NK-92 (cell line): ENCODE measurements around the gene ZFP90.

ENCODE experiments used
- DNase-seq: peaks from one replicate; lab custom pipeline; 2025; ENCODE audit not compliant: unreplicated experiment; lab: John Stamatoyannopoulos, UW

Gene ZFP90

GRCh38 chr16:68577352-68577853, 38.3 kb downstream of the ZFP90 start:
- no peak for DNase-seq

- DNase-seq: no peak
Observed at GRCh38 chr16:68590201-68590994, 51.3 kb downstream of the ZFP90 start.

GRCh38 chr16:68592466-68593337, 53.6 kb downstream of the ZFP90 start:
- no peak for DNase-seq

DNA sequence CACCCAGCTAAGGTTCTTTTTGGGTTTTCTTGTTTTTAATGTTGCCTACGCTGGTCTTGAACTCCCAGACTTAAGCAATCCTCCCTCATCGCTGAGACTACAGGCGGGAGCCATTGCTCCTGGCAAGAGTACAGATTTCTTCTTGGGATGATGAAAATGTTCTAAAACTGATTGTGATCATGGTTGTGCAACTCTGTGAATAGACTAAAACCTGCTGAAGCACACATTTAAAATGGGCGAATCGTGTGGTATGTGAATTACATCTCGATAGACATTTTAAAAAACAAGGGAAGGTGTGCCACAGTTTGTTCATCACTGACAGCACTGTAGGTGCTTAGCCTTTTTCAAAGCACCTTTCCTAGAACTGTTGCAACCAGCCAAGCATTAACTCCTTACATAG, 57.2 kb downstream of the ZFP90 start:
- no peak for DNase-seq

DNA sequence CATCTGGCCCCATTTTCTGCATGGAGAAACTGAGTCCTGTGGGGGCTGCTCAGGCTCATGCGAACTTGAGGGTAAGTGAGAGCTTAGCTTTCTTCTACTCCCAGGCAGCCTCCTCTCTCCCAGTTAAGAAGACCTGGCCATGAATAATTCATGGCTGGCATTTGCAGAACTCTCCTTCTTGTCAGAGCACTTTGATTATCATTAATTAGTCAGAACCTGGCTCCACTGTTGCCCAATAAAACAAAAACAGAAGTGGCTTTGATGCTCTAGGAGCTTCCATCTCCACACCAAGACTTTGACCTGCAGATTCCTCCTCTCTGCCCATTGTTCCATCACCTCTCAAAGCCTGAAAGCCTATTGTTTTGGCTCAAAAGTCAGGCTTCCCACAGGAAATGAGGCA, 60.5 kb downstream of the ZFP90 start:
- no peak for DNase-seq

- DNase-seq: no peak
Observed at GRCh38 chr16:68605746-68606145, 66.7 kb downstream of the ZFP90 start.

- DNase-seq: no peak
Observed at GRCh38 chr16:68607443-68607842, 68.4 kb downstream of the ZFP90 start.

GRCh38 chr16:68608330-68608729, 69.2 kb downstream of the ZFP90 start:
- no peak for DNase-seq

DNA sequence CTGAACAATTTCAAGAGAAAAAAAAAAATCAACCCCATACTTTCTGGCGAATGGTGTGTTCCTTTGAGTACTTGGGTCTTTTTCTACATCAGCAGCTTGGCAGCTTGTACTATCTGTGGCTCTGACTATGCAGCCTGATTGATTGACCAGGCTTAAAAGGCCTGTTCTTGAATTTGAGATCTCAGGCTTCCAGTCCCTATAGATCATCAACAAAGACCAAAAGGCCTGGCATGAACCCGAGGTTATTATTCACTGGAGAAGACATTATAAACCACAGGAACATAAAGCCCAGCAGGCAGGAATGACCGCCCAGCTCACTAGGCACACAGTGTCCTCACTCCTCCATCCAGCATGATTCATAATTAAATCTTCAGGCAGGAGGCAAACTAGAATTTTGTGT, 73.9 kb downstream of the ZFP90 start:
- DNase-seq: no peak

DNA sequence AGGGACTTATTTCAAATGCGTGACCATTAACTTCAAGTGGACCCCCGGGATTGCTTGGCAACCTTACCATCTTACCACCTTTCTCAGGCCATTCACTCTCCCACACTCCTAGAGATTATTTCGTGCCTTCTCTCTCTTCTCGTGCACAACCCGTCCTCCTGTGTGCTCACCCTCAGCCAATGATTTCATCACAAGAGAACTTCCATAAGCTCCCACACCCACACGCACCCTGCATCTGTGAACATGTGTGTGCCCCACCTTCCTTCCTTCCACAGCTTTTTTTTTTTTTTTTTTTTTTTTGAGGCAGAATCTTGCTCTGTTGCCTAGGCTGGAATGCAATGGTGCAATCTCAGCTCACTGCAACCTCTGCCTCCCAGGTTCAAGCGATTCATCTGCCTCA, 78.6 kb downstream of the ZFP90 start:
- DNase-seq: no peak
